Loucy (cell line): Measurements from ENCODE around the gene MUC13.

Source experiments
- H2AFZ ChIP-seq: fragments of 200-600 bp; sonication (generic); 2 replicates; pipeline ENCODE4 v1.6.0; 2016; ENCODE audit warnings: antibody characterized with exemption, mild to moderate bottlenecking, low read length, moderate library complexity
- H3F3A ChIP-seq: fragments of 200-600 bp; 2 replicates; pipeline ENCODE4 v1.6.0; 2016; ENCODE audit warnings: antibody characterized with exemption, low read depth, mild to moderate bottlenecking
- H3K27me3 ChIP-seq: fragments of 200-600 bp; sonication (generic); 2 replicates; pipeline ENCODE4 v1.6.1; 2014; ENCODE audit warnings: low read length, mild to moderate bottlenecking; ENCODE audit not compliant: insufficient read depth, poor library complexity, severe bottlenecking
- H3K36me3 ChIP-seq: fragments of 200-600 bp; sonication (generic); 2 replicates; pipeline ENCODE4 v1.6.1; 2016; ENCODE audit warnings: low read length; ENCODE audit not compliant: insufficient read depth
- H3K4me1 ChIP-seq: fragments of 200-600 bp; sonication (generic); 2 replicates; pipeline ENCODE4 v1.5.1; 2014; ENCODE audit warnings: low read length, mild to moderate bottlenecking; ENCODE audit not compliant: insufficient read depth, poor library complexity, severe bottlenecking
- H3K4me2 ChIP-seq: fragments of 200-600 bp; sonication (generic); 2 replicates; pipeline ENCODE4 v1.6.0; 2014; ENCODE audit warnings: antibody characterized with exemption, low read length, low read depth, mild to moderate bottlenecking; ENCODE audit not compliant: poor library complexity, severe bottlenecking
- H3K4me3 ChIP-seq: fragments of 200-600 bp; sonication (generic); 2 replicates; pipeline ENCODE4 v1.5.1; 2014; ENCODE audit warnings: low read length, mild to moderate bottlenecking, mixed read lengths; ENCODE audit not compliant: poor library complexity, severe bottlenecking
- H3K79me2 ChIP-seq: fragments of 200-600 bp; sonication (generic); 2 replicates; pipeline ENCODE4 v1.6.1; 2014; ENCODE audit warnings: low read length; ENCODE audit not compliant: insufficient read depth
- H3K9ac ChIP-seq: fragments of 200-600 bp; sonication (generic); 2 replicates; pipeline ENCODE4 v1.6.0; 2014; ENCODE audit warnings: mild to moderate bottlenecking, low read depth, low read length, moderate library complexity; ENCODE audit not compliant: poor library complexity, severe bottlenecking
- H3K9me2 ChIP-seq: fragments of 200-600 bp; sonication (generic); replicated peaks from 2 replicates; pipeline ENCODE4 v1.6.1; 2016; ENCODE audit warnings: low read depth, low read length, mixed read lengths
- H3K9me3 ChIP-seq: fragments of 200-600 bp; sonication (generic); 2 replicates; pipeline ENCODE4 v1.6.1; 2014; ENCODE audit warnings: mild to moderate bottlenecking, antibody characterized with exemption, low read length, low read depth; ENCODE audit not compliant: insufficient read depth
- H4K20me1 ChIP-seq: fragments of 200-600 bp; sonication (generic); 2 replicates; pipeline ENCODE4 v1.6.0; 2014; ENCODE audit warnings: antibody characterized with exemption, low read length, mild to moderate bottlenecking; ENCODE audit not compliant: insufficient read depth, poor library complexity, severe bottlenecking
- CTCF ChIP-seq: fragments of 200-600 bp; sonication (generic); conservative IDR thresholded peaks from 2 replicates; pipeline ENCODE4 v1.5.1; 2014; ENCODE audit warnings: mild to moderate bottlenecking, antibody characterized with exemption, low read length
- EZH2phosphoT487 ChIP-seq: fragments of 200-600 bp; IDR thresholded peaks from 2 replicates; pipeline ENCODE4 v1.6.1; 2018; ENCODE audit warnings: antibody characterized with exemption, mild to moderate bottlenecking, moderate library complexity, borderline replicate concordance

The MUC13 gene

GRCh38 chr3:124965413-124965812, 30.9 kb upstream of the MUC13 start:
- H3K27me3 ChIP-seq, result no peaks in the 10 kb centered on the region
- no peak overlapping the region for H3K4me3 ChIP-seq
- H3K9ac ChIP-seq, result no peak overlapping the region
- H3K4me1 ChIP-seq, result peaks cover 12% of the 10 kb centered on the region
- H3K4me2 ChIP-seq, result no peak overlapping the region
- no peaks in the 10 kb centered on the region for H3K9me3 ChIP-seq
- no peak overlapping the region for H2AFZ ChIP-seq
- no peaks in the 10 kb centered on the region for H3K79me2 ChIP-seq
- TF ChIP-seq CTCF (no peak), EZH2phosphoT487 (no peak)
- no peaks in the 10 kb centered on the region for H4K20me1 ChIP-seq
- no peaks in the 10 kb centered on the region for H3F3A ChIP-seq
- H3K9me2 ChIP-seq, result no peaks in the 10 kb centered on the region
- H3K36me3 ChIP-seq, result peaks cover 6% of the 10 kb centered on the region; the same call in 1 of the 2 replicates

DNA sequence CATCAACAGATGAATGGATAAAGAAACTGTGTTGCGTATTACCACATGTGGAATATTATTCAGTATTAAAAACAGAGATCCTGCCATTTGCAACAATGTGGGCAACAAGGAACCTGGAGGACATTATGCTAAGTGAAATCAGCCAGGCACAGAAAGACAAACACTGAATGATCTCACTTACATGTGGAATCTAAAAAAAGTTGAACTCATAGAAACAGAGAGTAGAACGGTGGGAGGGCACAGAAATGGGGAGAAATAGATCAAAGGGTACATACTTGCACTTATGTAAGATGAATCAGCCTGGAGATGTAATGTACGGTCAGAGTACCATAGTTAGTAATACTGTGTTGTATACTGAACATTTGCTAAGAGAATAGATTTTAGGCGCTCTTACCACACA, 29.8 kb upstream of the MUC13 start:
- no peaks in the 10 kb centered on the region for H3K79me2 ChIP-seq
- no peak overlapping the region for H3K9ac ChIP-seq
- no peak overlapping the region for H3K4me3 ChIP-seq
- H3K9me2 ChIP-seq, result no peaks in the 10 kb centered on the region
- H3K9me3 ChIP-seq, result no peaks in the 10 kb centered on the region
- no peak overlapping the region for H2AFZ ChIP-seq
- no peaks in the 10 kb centered on the region for H3K27me3 ChIP-seq
- H4K20me1 ChIP-seq, result no peaks in the 10 kb centered on the region
- H3K36me3 ChIP-seq, result no peaks in the 10 kb centered on the region
- H3F3A ChIP-seq, result no peaks in the 10 kb centered on the region
- H3K4me1 ChIP-seq, result peaks cover 7% of the 10 kb centered on the region
- TF ChIP-seq CTCF, result no peak
- TF ChIP-seq EZH2phosphoT487, result no peak
- H3K4me2 ChIP-seq, result no peak overlapping the region

DNA sequence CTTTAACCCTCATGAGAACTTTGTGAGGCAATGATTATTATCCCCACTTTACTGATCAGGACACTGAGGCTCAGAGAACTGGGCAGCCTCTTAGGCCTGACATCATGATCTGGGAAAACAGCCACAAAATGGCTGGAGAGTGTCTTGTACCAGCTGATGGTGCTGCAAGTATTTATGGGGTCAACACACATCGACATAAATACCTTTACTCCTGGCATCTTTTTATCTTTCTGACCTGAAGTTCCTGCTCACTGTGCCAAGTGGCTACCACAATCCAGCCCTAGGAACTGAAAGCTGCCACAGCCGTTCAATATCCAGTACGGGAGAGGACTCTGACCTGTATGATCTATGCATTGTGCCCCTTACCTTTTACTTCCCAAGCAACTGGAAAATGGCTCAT, 29.2 kb upstream of the MUC13 start:
- Histone ChIP-seq H3K79me2 (no peaks in the 10 kb centered on the region), H3F3A (no peaks in the 10 kb centered on the region)

More for the DNA sequence above, 29.2 kb upstream of the MUC13 start:
- no peaks in the 10 kb centered on the region for H3K36me3 ChIP-seq
- H2AFZ ChIP-seq, result no peak overlapping the region
- no peak overlapping the region for H3K4me3 ChIP-seq
- no peaks in the 10 kb centered on the region for H4K20me1 ChIP-seq
- no peak overlapping the region for H3K9ac ChIP-seq
- no peak overlapping the region for H3K4me2 ChIP-seq
- no peak for TF ChIP-seq EZH2phosphoT487
- no peak for TF ChIP-seq CTCF
- H3K9me3 ChIP-seq, result no peaks in the 10 kb centered on the region
- H3K9me2 ChIP-seq, result no peaks in the 10 kb centered on the region
- no peaks in the 10 kb centered on the region for H3K27me3 ChIP-seq
- H3K4me1 ChIP-seq, result peaks cover under 1% of the 10 kb centered on the region
